ENCODE measurements around the gene CCNI.

The CCNI gene

GRCh38 chr4:77044461-77045150 is 31.2 kb downstream of the CCNI start:
- peak; percentile 38 to 69 (median 61) for DNase-seq
- peaks cover 0 to 5% (median 2%) of the 10 kb centered on the region in 4 experiments for H3K4me1 ChIP-seq (ENCODE audit: control extremely low read depth in 1 of 4, control insufficient read depth in 4 of 4, insufficient read depth in 4 of 4, low read length in 3 of 4)
- H3K9me3 ChIP-seq (ENCODE audit: control extremely low read depth in 1 of 5, control insufficient read depth in 4 of 5, insufficient read depth in 2 of 5, low read depth in 1 of 5, low read length in 4 of 5) = no peaks in the 10 kb centered on the region
- no peak overlapping the region for H3K27ac ChIP-seq (ENCODE audit: insufficient read depth in 1 of 2, low read depth in 1 of 2, low read length in 2 of 2, poor library complexity in 1 of 2, severe bottlenecking in 2 of 2)
- H3K36me3 ChIP-seq (ENCODE audit: control insufficient read depth in 4 of 4, insufficient read depth in 4 of 4, low read length in 3 of 4) = peaks cover 6 to 30% (median 18%) of the 10 kb centered on the region in 4 experiments
- H3K4me3 ChIP-seq (ENCODE audit: control insufficient read depth in 1 of 7, extremely low read depth in 1 of 7, insufficient read depth in 4 of 7, low read depth in 2 of 7, low read length in 6 of 7) = no peak overlapping the region
- H3K27me3 ChIP-seq (replicated peaks in 2 of 5; ENCODE audit: control insufficient read depth in 4 of 5, insufficient read depth in 5 of 5, low read length in 4 of 5) = no peaks in the 10 kb centered on the region
- CTCF ChIA-PET = interaction anchor here (0.6 to 15.9 kb wide), 34 partner anchors 8 to 615 kb away, joined by 3 to 364 read pairs (median 3); no protein-coding TSS in a partner anchor
- WGBS (ENCODE audit: insufficient coverage) = 83% methylated on average over 2 of the region's 4 CpGs
- POLR2A ChIA-PET = interaction anchor here (0.6 to 1.4 kb wide), 2 partner anchors 59 to 159 kb away, joined by 3 read pairs; no protein-coding TSS in a partner anchor

DNA sequence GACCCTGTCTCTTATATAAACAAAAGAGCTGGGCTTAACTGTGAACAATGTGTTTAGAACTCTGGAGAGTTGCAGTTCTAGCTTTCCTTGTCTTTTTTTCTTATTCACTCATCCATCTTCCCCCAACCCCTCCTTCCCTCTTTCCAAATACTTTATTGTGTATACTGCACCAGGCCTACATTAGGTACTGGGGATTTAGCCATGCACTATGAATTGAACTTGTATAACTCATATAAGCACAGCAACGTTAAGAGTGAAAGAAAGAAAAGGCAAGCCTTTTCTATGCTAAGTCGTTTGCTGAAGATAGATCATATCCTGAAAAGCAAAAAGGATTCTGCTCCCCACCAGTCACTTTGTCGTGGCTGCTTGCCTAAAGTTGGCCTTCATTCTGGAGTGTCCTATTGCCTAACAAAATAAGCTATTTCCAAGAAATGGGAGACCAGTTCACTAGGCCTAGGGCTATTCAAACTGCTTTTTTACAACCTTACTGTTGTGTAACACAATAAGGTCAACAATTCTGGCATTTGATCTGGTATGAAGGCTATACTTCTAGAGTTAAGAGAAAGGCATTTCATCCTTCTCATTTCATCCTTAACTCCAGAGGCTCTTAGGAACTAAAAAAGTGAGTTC is 32.2 kb downstream of the CCNI start:
- Histone ChIP-seq H3K4me3 (ENCODE audit: control insufficient read depth in 1 of 7, extremely low read depth in 1 of 7, insufficient read depth in 4 of 7, low read depth in 2 of 7, low read length in 6 of 7) (no peak overlapping the region), H3K36me3 (ENCODE audit: control insufficient read depth in 4 of 4, insufficient read depth in 4 of 4, low read length in 3 of 4) (peaks cover 3 to 32% (median 19%) of the 10 kb centered on the region in 4 experiments), H3K27me3 (replicated peaks in 2 of 5; ENCODE audit: control insufficient read depth in 4 of 5, insufficient read depth in 5 of 5, low read length in 4 of 5) (no peaks in the 10 kb centered on the region), H3K9me3 (ENCODE audit: control extremely low read depth in 1 of 5, control insufficient read depth in 4 of 5, insufficient read depth in 2 of 5, low read depth in 1 of 5, low read length in 4 of 5) (no peaks in the 10 kb centered on the region), H3K27ac (ENCODE audit: insufficient read depth in 1 of 2, low read depth in 1 of 2, low read length in 2 of 2, poor library complexity in 1 of 2, severe bottlenecking in 2 of 2) (no peak overlapping the region), H3K4me1 (ENCODE audit: control extremely low read depth in 1 of 4, control insufficient read depth in 4 of 4, insufficient read depth in 4 of 4, low read length in 3 of 4) (peaks cover 0 to 5% (median 2%) of the 10 kb centered on the region in 4 experiments)
- CTCF ChIA-PET = interaction anchor here (0.6 to 15.9 kb wide), 10 partner anchors 8 to 158 kb away, joined by 3 to 364 read pairs (median 4); no protein-coding TSS in a partner anchor
- WGBS (ENCODE audit: insufficient coverage) = 80% methylated on average over 3 of the region's 3 CpGs
- POLR2A ChIA-PET = no interaction called here
- DNase-seq = no peak

DNA sequence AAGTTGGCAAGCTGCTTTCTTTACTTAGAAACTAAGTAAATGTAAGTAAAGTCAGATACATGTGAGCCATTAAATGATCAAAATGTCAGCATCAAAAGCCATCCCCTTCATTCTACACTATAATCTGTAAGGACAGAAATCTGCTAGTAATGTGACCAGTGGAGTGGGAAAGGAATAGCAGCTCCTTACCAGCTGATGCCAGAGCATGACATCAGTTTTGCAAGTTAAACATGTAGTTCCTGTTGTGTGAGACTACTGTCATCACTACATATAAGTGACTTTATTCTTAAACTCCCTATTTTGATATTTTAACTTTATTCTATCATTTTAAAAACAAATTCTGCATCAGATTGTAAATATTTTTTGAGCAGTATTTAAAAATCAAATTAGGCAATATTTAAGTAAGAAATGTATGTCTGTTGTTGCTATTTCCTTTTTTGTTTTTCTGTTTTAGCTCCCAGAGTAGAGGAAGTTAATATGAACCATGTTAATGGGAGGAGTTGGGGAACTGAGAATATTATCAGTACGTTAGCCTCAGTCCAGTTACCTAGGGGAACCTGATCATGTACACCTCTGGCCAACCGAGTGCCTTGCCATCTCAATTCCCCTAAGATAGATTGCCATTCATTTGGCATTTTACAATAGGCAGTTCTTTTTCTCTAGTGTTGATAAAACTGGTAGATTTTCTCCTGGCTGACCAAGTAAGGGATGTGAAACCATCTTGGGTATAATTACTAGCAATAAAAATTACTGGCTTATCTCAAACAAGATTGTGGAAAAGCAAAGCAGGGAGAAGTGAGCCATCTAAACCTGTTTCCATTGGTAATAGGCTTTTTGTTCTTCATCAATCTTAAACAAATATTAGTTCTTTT is 34.7 kb downstream of the CCNI start:
- Histone ChIP-seq H3K9me3 (ENCODE audit: control extremely low read depth in 1 of 5, control insufficient read depth in 4 of 5, insufficient read depth in 2 of 5, low read depth in 1 of 5, low read length in 4 of 5) (no peaks in the 10 kb centered on the region), H3K4me3 (ENCODE audit: control insufficient read depth in 1 of 7, extremely low read depth in 1 of 7, insufficient read depth in 4 of 7, low read depth in 2 of 7, low read length in 6 of 7) (no peak overlapping the region), H3K4me1 (ENCODE audit: control extremely low read depth in 1 of 4, control insufficient read depth in 4 of 4, insufficient read depth in 4 of 4, low read length in 3 of 4) (peaks cover 0 to 5% (median 2%) of the 10 kb centered on the region in 4 experiments), H3K27me3 (replicated peaks in 2 of 5; ENCODE audit: control insufficient read depth in 4 of 5, insufficient read depth in 5 of 5, low read length in 4 of 5) (no peaks in the 10 kb centered on the region), H3K36me3 (ENCODE audit: control insufficient read depth in 4 of 4, insufficient read depth in 4 of 4, low read length in 3 of 4) (peaks cover 1 to 24% (median 12%) of the 10 kb centered on the region in 4 experiments), H3K27ac (ENCODE audit: insufficient read depth in 1 of 2, low read depth in 1 of 2, low read length in 2 of 2, poor library complexity in 1 of 2, severe bottlenecking in 2 of 2) (no peak overlapping the region)
- ChIA-PET CTCF (interaction anchor here (0.6 to 15.9 kb wide), 5 partner anchors 9 to 162 kb away, joined by 4 to 364 read pairs (median 6); no protein-coding TSS in a partner anchor), POLR2A (no interaction called here)
- WGBS (ENCODE audit: insufficient coverage) = 29% methylated on average over 1 of the region's 2 CpGs
- DNase-seq = peak in 2 of 3 donors; percentile 47 to 64

DNA sequence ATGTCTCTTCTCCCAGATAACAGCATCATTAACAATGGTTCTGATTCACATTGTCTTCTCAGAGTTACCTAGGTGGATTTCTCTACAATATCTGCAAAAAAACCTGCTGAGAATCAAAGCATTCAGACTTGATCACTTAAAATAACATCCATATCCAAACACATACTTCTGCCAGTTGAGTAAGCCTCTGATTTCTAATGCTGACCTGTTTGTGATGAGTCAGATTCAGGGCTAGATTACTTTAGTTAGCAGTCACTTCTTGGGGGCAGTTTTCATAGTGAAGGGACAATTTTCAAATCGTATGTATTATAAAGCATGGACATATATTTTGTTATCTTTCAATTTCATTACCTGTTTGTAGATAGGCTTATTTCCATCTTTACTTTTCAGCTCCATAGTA is 35.5 kb downstream of the CCNI start:
- H3K27me3 ChIP-seq (replicated peaks in 2 of 5; ENCODE audit: control insufficient read depth in 4 of 5, insufficient read depth in 5 of 5, low read length in 4 of 5) = no peaks in the 10 kb centered on the region
- peaks cover 0 to 5% (median 2%) of the 10 kb centered on the region in 4 experiments for H3K4me1 ChIP-seq (ENCODE audit: control extremely low read depth in 1 of 4, control insufficient read depth in 4 of 4, insufficient read depth in 4 of 4, low read length in 3 of 4)
- CTCF ChIA-PET = interaction anchor here (0.7 to 4.2 kb wide), 4 partner anchors 8 to 609 kb away, joined by 3 to 21 read pairs (median 6); no protein-coding TSS in a partner anchor
- H3K27ac ChIP-seq (ENCODE audit: insufficient read depth in 1 of 2, low read depth in 1 of 2, low read length in 2 of 2, poor library complexity in 1 of 2, severe bottlenecking in 2 of 2) = no peak overlapping the region
- POLR2A ChIA-PET = no interaction called here
- H3K9me3 ChIP-seq (ENCODE audit: control extremely low read depth in 1 of 5, control insufficient read depth in 4 of 5, insufficient read depth in 2 of 5, low read depth in 1 of 5, low read length in 4 of 5) = no peaks in the 10 kb centered on the region
- no peak for DNase-seq
- no CpG with 5 or more reads among the region's 1 CpG for WGBS (ENCODE audit: insufficient coverage)
- no peak overlapping the region for H3K4me3 ChIP-seq (ENCODE audit: control insufficient read depth in 1 of 7, extremely low read depth in 1 of 7, insufficient read depth in 4 of 7, low read depth in 2 of 7, low read length in 6 of 7)
- peaks cover 3 to 31% (median 17%) of the 10 kb centered on the region in 4 experiments for H3K36me3 ChIP-seq (ENCODE audit: control insufficient read depth in 4 of 4, insufficient read depth in 4 of 4, low read length in 3 of 4)

- Histone ChIP-seq H3K4me1 (ENCODE audit: control extremely low read depth in 1 of 4, control insufficient read depth in 4 of 4, insufficient read depth in 4 of 4, low read length in 3 of 4) (peaks cover 0 to 5% (median 2%) of the 10 kb centered on the region in 4 experiments), H3K36me3 (ENCODE audit: control insufficient read depth in 4 of 4, insufficient read depth in 4 of 4, low read length in 3 of 4) (peaks cover 3 to 35% (median 20%) of the 10 kb centered on the region in 4 experiments), H3K4me3 (ENCODE audit: control insufficient read depth in 1 of 7, extremely low read depth in 1 of 7, insufficient read depth in 4 of 7, low read depth in 2 of 7, low read length in 6 of 7) (no peak overlapping the region), H3K9me3 (ENCODE audit: control extremely low read depth in 1 of 5, control insufficient read depth in 4 of 5, insufficient read depth in 2 of 5, low read depth in 1 of 5, low read length in 4 of 5) (no peaks in the 10 kb centered on the region), H3K27me3 (replicated peaks in 2 of 5; ENCODE audit: control insufficient read depth in 4 of 5, insufficient read depth in 5 of 5, low read length in 4 of 5) (no peaks in the 10 kb centered on the region), H3K27ac (ENCODE audit: insufficient read depth in 1 of 2, low read depth in 1 of 2, low read length in 2 of 2, poor library complexity in 1 of 2, severe bottlenecking in 2 of 2) (no peak overlapping the region)
- WGBS (ENCODE audit: insufficient coverage) = no CpG with 5 or more reads among the region's 2 CpGs
- POLR2A ChIA-PET = no interaction called here
- CTCF ChIA-PET = interaction anchor here (0.7 to 4.2 kb wide), 5 partner anchors 7 to 609 kb away, joined by 3 to 21 read pairs (median 5); no protein-coding TSS in a partner anchor
- DNase-seq = no peak
Measured at GRCh38 chr4:77039796-77040195, 36.0 kb downstream of the CCNI start.

- ChIA-PET CTCF (interaction anchor here (0.9 to 4.2 kb wide), 3 partner anchors 9 to 553 kb away, joined by 3 to 21 read pairs (median 3); no protein-coding TSS in a partner anchor), POLR2A (no interaction called here)
- Histone ChIP-seq H3K27ac (ENCODE audit: insufficient read depth in 1 of 2, low read depth in 1 of 2, low read length in 2 of 2, poor library complexity in 1 of 2, severe bottlenecking in 2 of 2) (no peak overlapping the region), H3K36me3 (ENCODE audit: control insufficient read depth in 4 of 4, insufficient read depth in 4 of 4, low read length in 3 of 4) (peaks cover 13 to 54% (median 35%) of the 10 kb centered on the region in 4 experiments), H3K4me3 (ENCODE audit: control insufficient read depth in 1 of 7, extremely low read depth in 1 of 7, insufficient read depth in 4 of 7, low read depth in 2 of 7, low read length in 6 of 7) (no peak overlapping the region), H3K27me3 (replicated peaks in 2 of 5; ENCODE audit: control insufficient read depth in 4 of 5, insufficient read depth in 5 of 5, low read length in 4 of 5) (no peaks in the 10 kb centered on the region), H3K4me1 (ENCODE audit: control extremely low read depth in 1 of 4, control insufficient read depth in 4 of 4, insufficient read depth in 4 of 4, low read length in 3 of 4) (peaks cover 0 to 5% (median 2%) of the 10 kb centered on the region in 4 experiments), H3K9me3 (ENCODE audit: control extremely low read depth in 1 of 5, control insufficient read depth in 4 of 5, insufficient read depth in 2 of 5, low read depth in 1 of 5, low read length in 4 of 5) (no peaks in the 10 kb centered on the region)
- WGBS (ENCODE audit: insufficient coverage) = 93% methylated on average over 3 of the region's 3 CpGs
- no peak for DNase-seq
Measured at GRCh38 chr4:77037736-77038135, 38.1 kb downstream of the CCNI start.
